Gastrocnemius medialis (tissue), 4 donors: ENCODE measurements around the gene TMEM43.
A peak's percentile ranks its signal among the peaks of the same experiment; 100 is the strongest.

ENCODE experiments used
- POLR2A ChIP-seq, 2 donors: fragments of 450-650 bp; IDR thresholded peaks; one replicate each; pipeline ENCODE4 v1.6.1; 2017; ENCODE audit warnings: antibody characterized with exemption in 2 of 2, mild to moderate bottlenecking in 2 of 2, moderate library complexity in 2 of 2
- TF ChIP-seq, protein P1 (sequence below), 5 experiments: fragments of 450-650 bp in 3 of 5; fragments of 200-600 bp in 2 of 5; sonication (generic) in 2 of 5; IDR thresholded peaks in 4 of 5; conservative IDR thresholded peaks in 1 of 5; 1 replicate in 4 of 5; 2 replicates in 1 of 5; pipeline ENCODE4 v1.5.1; 2016 to 2019; ENCODE audit warnings: antibody characterized with exemption in 5 of 5, mild to moderate bottlenecking in 3 of 5, moderate library complexity in 3 of 5

DNA sequence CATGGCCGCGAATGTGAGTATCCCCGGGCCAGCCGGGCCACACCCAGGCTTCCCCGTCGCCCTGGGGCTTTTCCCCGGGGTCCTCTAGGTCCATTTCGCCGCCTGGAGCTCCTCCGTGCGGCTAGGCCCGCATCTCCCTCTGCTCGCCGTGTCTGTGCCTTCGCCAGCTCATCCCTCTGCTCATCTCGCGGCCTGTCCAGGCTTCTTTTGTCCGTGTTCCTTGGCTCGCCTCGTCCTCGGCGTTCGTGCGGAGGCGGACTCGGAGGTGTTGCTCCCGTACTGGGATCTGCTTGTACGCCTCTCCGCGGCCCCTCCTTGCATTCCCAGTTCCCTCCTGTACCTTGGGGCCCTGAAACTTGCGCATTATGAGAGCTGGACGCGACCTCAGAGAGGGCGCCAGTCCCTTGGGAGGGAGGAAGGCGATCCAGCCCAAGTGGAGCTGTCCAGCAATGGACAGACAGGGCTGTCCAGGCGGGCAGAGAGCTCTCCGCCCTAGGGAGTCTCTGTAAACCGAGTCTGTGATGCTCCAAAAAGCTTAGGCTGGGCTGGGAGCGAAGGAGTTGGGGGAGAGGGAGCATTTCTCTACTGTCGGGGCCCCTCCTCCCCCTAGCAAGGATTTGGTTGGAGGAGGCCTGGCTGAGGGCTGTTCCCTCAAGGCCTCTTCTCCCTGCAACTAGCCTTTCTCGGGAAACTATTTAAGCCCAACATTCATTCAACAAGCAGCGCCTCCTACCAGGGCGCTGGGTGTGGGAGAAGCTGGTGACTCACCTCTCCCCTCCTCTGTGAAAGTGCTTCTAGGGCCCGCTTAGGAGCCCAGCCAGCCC lies 553 bp downstream of the TMEM43 start:
- TF ChIP-seq, protein P1, sequence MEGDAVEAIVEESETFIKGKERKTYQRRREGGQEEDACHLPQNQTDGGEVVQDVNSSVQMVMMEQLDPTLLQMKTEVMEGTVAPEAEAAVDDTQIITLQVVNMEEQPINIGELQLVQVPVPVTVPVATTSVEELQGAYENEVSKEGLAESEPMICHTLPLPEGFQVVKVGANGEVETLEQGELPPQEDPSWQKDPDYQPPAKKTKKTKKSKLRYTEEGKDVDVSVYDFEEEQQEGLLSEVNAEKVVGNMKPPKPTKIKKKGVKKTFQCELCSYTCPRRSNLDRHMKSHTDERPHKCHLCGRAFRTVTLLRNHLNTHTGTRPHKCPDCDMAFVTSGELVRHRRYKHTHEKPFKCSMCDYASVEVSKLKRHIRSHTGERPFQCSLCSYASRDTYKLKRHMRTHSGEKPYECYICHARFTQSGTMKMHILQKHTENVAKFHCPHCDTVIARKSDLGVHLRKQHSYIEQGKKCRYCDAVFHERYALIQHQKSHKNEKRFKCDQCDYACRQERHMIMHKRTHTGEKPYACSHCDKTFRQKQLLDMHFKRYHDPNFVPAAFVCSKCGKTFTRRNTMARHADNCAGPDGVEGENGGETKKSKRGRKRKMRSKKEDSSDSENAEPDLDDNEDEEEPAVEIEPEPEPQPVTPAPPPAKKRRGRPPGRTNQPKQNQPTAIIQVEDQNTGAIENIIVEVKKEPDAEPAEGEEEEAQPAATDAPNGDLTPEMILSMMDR (IDR thresholded peaks at IDR 0.05 in 4 of 5, conservative IDR thresholded peaks at IDR 0.05 in 1 of 5) = peak in 1 of 5 experiments; percentile 14
- TF ChIP-seq POLR2A (IDR thresholded peaks at IDR 0.05) = peak; percentile 71 to 77
